Thyroid gland (tissue), 4 donors: ENCODE results near the gene GSG1L. TPM values are rescaled to one million over a fixed set of nuclear protein-coding genes. Genes with fewer than 3 reads are reported as not detected.

Experiments used
- DNase-seq, 2 donors: peaks; one replicate each; pipeline ENCODE4 v3.0.0-alpha.2; 2019
- H3K27ac ChIP-seq, 3 donors: fragments of 200-600 bp; sonication (generic); 1 replicate in 2 of 3; 2 replicates in 1 of 3; pipeline ENCODE4 v1.5.1; 2016 to 2019; ENCODE audit warnings: mild to moderate bottlenecking in 1 of 3, moderate library complexity in 1 of 3
- H3K27me3 ChIP-seq: fragments of 200-600 bp; sonication (generic); one replicate; pipeline ENCODE4 v1.5.1; 2019
- H3K36me3 ChIP-seq, 2 donors: fragments of 200-600 bp; sonication (generic); one replicate each; pipeline ENCODE4 v1.5.1; 2016 to 2019
- H3K4me1 ChIP-seq, 2 donors: fragments of 200-600 bp; sonication (generic); one replicate each; pipeline ENCODE4 v1.5.1; 2017 to 2019
- H3K4me3 ChIP-seq, 3 donors: fragments of 200-600 bp; sonication (generic); replicated peaks in 1 of 3; 1 replicate in 2 of 3; 2 replicates in 1 of 3; pipeline ENCODE4 v1.5.1; 2016; ENCODE audit warnings: mild to moderate bottlenecking in 1 of 3
- H3K9me3 ChIP-seq: fragments of 200-600 bp; sonication (generic); one replicate; pipeline ENCODE4 v1.5.1; 2017
- POLR2A ChIP-seq, 2 donors: fragments of 450-650 bp; IDR thresholded peaks; one replicate each; pipeline ENCODE4 v1.6.1; 2017; ENCODE audit warnings: antibody characterized with exemption in 2 of 2, mild to moderate bottlenecking in 2 of 2, moderate library complexity in 1 of 2
- WGBS, 2 donors: methylation state at CpG; one replicate each; pipeline ENCODE4 v1.1.5; 2017; 5-methylcytosine and 5-hydroxymethylcytosine counted together
- intact Hi-C: fragments of 100-400 bp; cut with DNase I; formaldehyde crosslinking; loops from one replicate; pipeline ENCODE4 v1.15.1; 2023
- total RNA-seq, 4 donors: library from RNA; depleted of rRNA; stranded (reverse); fragments of >200 nt; gene quantifications; one replicate each; pipeline ENCODE4 v1.2.3, GENCODE V29; 2016
- TF ChIP-seq, protein P1 (sequence below), 6 experiments: fragments of 200-600 bp in 3 of 6; fragments of 450-650 bp in 3 of 6; sonication (generic) in 3 of 6; IDR thresholded peaks; one replicate each; pipeline ENCODE4 v1.5.1; 2016 to 2019; ENCODE audit warnings: antibody characterized with exemption in 6 of 6, mild to moderate bottlenecking in 2 of 6, inconsistent platforms in 1 of 6, moderate library complexity in 1 of 6

GSG1L gene
- total RNA-seq, 4 donors from 2014 or later = not detected

DNA sequence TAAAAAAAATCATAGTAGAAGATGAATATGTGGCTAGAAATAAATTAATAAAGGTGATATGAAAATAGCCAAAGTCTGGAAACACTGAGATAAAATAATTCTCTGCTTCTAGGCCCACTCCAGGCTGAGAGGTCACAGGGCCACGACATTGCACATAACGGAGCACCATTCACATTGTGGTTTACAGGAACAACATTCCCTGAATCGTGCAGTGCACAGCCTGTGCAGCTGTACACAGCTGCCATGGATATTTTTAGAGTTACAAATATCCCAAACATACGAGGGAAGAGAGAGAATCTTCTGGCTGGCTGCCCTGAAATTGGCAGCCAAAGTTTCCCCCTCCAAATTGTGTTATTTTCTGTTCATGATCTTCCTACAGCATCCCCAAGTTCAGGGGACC lies 68.8 kb downstream of the GSG1L start:
- no peaks in the 10 kb centered on the region for H3K27me3 ChIP-seq
- TF ChIP-seq, protein P1, sequence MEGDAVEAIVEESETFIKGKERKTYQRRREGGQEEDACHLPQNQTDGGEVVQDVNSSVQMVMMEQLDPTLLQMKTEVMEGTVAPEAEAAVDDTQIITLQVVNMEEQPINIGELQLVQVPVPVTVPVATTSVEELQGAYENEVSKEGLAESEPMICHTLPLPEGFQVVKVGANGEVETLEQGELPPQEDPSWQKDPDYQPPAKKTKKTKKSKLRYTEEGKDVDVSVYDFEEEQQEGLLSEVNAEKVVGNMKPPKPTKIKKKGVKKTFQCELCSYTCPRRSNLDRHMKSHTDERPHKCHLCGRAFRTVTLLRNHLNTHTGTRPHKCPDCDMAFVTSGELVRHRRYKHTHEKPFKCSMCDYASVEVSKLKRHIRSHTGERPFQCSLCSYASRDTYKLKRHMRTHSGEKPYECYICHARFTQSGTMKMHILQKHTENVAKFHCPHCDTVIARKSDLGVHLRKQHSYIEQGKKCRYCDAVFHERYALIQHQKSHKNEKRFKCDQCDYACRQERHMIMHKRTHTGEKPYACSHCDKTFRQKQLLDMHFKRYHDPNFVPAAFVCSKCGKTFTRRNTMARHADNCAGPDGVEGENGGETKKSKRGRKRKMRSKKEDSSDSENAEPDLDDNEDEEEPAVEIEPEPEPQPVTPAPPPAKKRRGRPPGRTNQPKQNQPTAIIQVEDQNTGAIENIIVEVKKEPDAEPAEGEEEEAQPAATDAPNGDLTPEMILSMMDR (IDR thresholded peaks at IDR 0.05) = no peak
- no peak for TF ChIP-seq POLR2A (IDR thresholded peaks at IDR 0.05)
- no peaks in the 10 kb centered on the region for H3K9me3 ChIP-seq
- H3K36me3 ChIP-seq = no peaks in the 10 kb centered on the region
- DNase-seq = no peak
- intact Hi-C loops = no loop called here
- no peak overlapping the region for H3K4me3 ChIP-seq
- H3K27ac ChIP-seq = no peak overlapping the region
- WGBS, 2 donors = 65 to 72% methylated on average over 4 of the region's 4 CpGs
- no peaks in the 10 kb centered on the region for H3K4me1 ChIP-seq

DNA sequence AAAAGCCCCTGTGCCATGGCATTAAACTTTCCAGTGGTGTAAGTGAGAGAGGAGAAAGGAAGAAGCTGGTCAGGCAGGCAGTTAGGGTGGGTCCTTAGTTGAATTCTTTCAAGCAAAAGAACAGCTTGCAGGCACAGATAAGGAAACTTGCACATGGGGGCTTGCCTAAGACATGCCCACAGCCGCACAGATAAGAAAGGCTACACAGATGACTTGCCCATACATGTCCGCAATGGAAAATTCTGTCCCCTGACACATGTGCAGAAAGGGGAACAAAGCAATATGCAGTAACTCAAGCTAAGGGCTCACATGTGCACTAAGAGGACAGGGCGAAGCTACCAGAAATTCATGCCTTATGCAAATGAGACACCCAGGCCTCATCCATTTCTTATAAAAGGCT lies 69.9 kb downstream of the GSG1L start:
- Histone ChIP-seq H3K27ac (no peak overlapping the region), H3K36me3 (no peaks in the 10 kb centered on the region), H3K4me3 (no peak overlapping the region), H3K27me3 (no peaks in the 10 kb centered on the region), H3K4me1 (no peaks in the 10 kb centered on the region), H3K9me3 (no peaks in the 10 kb centered on the region)
- DNase-seq = no peak
- 90 to 95% methylated on average over 3 of the region's 3 CpGs for WGBS, 2 donors
- intact Hi-C loops = no loop called here
- TF ChIP-seq, protein P1 (IDR thresholded peaks at IDR 0.05) = no peak
- TF ChIP-seq POLR2A (IDR thresholded peaks at IDR 0.05) = no peak

DNA sequence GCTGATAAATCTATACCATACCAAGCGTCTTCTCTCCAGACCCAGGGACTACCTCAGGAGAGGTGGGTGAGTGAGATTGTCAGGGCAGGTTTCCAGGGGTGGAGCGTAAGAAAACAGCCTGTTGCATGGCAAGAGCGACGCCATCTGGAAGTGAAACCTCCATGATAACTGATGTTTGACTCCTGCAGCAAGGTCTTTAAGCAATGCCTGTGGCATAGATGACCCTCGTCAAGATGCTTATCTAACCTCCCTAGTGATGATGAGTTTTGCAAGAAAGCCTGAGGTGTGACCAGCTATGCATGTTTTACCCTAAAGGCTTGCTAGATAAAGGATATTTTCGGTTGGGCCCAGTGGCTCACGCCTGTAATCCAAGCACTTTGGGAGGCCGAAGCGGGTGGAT lies 71.6 kb downstream of the GSG1L start:
- no peak overlapping the region for H3K27ac ChIP-seq
- no peak overlapping the region for H3K4me3 ChIP-seq
- WGBS, 2 donors = 75 to 81% methylated on average over 9 of the region's 9 CpGs
- H3K36me3 ChIP-seq = no peaks in the 10 kb centered on the region
- DNase-seq = no peak
- intact Hi-C loops = no loop called here
- H3K9me3 ChIP-seq = no peaks in the 10 kb centered on the region
- no peaks in the 10 kb centered on the region for H3K27me3 ChIP-seq
- no peaks in the 10 kb centered on the region for H3K4me1 ChIP-seq
- no peak for TF ChIP-seq POLR2A (IDR thresholded peaks at IDR 0.05)
- TF ChIP-seq, protein P1 (IDR thresholded peaks at IDR 0.05) = no peak

DNA sequence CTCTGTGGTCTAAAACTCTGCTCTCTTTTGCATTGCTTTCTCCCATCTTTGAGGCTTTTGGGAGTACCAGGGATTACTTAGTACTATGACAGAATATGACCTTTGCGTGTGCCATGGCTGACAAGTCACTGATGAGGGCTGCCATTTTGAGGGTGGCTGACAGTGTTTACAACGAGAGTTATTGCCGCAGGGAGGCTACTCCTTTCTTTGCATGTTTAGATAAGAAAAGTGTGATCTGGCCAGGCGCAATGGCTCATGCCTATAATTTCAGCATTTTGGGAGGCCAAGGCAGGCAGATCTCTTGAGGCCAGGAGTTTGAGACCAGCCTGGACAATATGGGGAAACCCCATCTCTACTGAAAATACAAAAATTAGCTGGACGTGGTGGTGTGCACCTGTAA lies 77.5 kb downstream of the GSG1L start:
- Histone ChIP-seq H3K36me3 (no peaks in the 10 kb centered on the region), H3K27me3 (no peaks in the 10 kb centered on the region), H3K27ac (no peak overlapping the region), H3K4me3 (no peak overlapping the region), H3K4me1 (peaks cover 4 to 7% of the 10 kb centered on the region in 2 donors), H3K9me3 (no peaks in the 10 kb centered on the region)
- 89 to 91% methylated on average over 5 of the region's 5 CpGs for WGBS, 2 donors
- DNase-seq = no peak
- TF ChIP-seq POLR2A (IDR thresholded peaks at IDR 0.05) = no peak
- TF ChIP-seq, protein P1 (IDR thresholded peaks at IDR 0.05) = no peak
- intact Hi-C loops = no loop called here

DNA sequence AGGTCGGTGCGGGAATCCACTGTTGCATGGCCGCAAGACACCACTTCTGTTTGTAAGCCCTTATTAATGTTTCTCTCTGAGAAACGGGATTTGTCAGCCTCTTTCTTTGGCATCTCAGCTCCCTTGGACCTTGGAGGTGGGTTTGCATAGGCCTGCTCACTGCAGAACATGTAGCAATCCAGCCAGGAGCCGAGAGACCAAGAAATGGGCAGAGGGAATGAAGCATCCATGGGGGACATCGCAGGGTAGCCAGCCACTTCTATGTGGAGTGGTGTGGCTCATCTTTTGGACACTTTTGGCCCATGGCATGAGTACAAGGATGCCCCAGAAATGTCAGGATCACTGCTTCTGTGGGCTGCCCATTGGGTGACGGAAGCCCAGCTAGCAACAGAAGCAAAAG lies 79.4 kb downstream of the GSG1L start:
- 87 to 90% methylated on average over 7 of the region's 7 CpGs for WGBS, 2 donors
- peaks cover 4 to 7% of the 10 kb centered on the region in 2 donors for H3K4me1 ChIP-seq
- DNase-seq = no peak
- no peaks in the 10 kb centered on the region for H3K9me3 ChIP-seq
- H3K27ac ChIP-seq = no peak overlapping the region
- intact Hi-C loops = no loop called here
- H3K27me3 ChIP-seq = no peaks in the 10 kb centered on the region
- no peaks in the 10 kb centered on the region for H3K36me3 ChIP-seq
- TF ChIP-seq, protein P1 (IDR thresholded peaks at IDR 0.05) = no peak
- TF ChIP-seq POLR2A (IDR thresholded peaks at IDR 0.05) = no peak
- H3K4me3 ChIP-seq = no peak overlapping the region
